ENCODE measurements around the gene RAPGEF5.

DNA sequence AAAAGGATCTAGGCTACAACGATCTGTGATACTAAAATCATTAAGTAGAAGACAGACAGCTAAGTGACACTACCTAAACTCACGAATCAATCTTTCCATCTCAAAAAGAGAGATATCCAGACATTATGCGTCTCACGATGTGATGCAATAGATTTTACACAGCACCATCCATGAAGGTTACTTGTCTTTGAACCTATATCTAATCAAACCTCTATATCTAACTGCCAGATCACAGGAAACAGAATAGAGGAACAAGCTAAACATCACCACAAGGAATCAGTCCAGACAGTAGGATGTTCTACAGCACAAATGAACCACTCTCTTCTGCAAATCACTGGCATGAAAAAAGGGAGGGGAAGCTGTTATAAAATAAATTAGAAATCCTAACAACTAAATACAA, 4.1 kb downstream of the RAPGEF5 start:
- TF ChIP-seq, protein P1, sequence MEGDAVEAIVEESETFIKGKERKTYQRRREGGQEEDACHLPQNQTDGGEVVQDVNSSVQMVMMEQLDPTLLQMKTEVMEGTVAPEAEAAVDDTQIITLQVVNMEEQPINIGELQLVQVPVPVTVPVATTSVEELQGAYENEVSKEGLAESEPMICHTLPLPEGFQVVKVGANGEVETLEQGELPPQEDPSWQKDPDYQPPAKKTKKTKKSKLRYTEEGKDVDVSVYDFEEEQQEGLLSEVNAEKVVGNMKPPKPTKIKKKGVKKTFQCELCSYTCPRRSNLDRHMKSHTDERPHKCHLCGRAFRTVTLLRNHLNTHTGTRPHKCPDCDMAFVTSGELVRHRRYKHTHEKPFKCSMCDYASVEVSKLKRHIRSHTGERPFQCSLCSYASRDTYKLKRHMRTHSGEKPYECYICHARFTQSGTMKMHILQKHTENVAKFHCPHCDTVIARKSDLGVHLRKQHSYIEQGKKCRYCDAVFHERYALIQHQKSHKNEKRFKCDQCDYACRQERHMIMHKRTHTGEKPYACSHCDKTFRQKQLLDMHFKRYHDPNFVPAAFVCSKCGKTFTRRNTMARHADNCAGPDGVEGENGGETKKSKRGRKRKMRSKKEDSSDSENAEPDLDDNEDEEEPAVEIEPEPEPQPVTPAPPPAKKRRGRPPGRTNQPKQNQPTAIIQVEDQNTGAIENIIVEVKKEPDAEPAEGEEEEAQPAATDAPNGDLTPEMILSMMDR (IDR thresholded peaks at IDR 0.05), result no peak
- TF ChIP-seq POLR2AphosphoS5 (IDR thresholded peaks at IDR 0.05) (no peak), POLR2A (IDR thresholded peaks at IDR 0.05) (no peak)
